Measurements from ENCODE around the gene C1orf198.

C1orf198 gene

GRCh38 chr1:230828421-230828820 lies 39.9 kb downstream of the C1orf198 start:
- DNase-seq = no peak

GRCh38 chr1:230827801-230828200 lies 40.5 kb downstream of the C1orf198 start:
- DNase-seq = no peak

- DNase-seq = peak; percentile 3
Observed at GRCh38 chr1:230827081-230827681, 41.1 kb downstream of the C1orf198 start.

GRCh38 chr1:230826166-230826875 lies 42.0 kb downstream of the C1orf198 start:
- DNase-seq = no peak

GRCh38 chr1:230825761-230826160 lies 42.6 kb downstream of the C1orf198 start:
- no peak for DNase-seq

- no peak for DNase-seq
Observed at GRCh38 chr1:230824919-230825721, 43.2 kb downstream of the C1orf198 start.

GRCh38 chr1:230824551-230824918 lies 43.8 kb downstream of the C1orf198 start:
- no peak for DNase-seq

- DNase-seq = no peak
Observed at GRCh38 chr1:230823931-230824381, 44.4 kb downstream of the C1orf198 start.

GRCh38 chr1:230823426-230823825 lies 44.9 kb downstream of the C1orf198 start:
- DNase-seq = no peak

- no peak for DNase-seq
Observed at GRCh38 chr1:230822092-230822581, 46.2 kb downstream of the C1orf198 start.

- DNase-seq = no peak
Observed at GRCh38 chr1:230821346-230821745, 47.0 kb downstream of the C1orf198 start.

GRCh38 chr1:230820568-230820967 lies 47.8 kb downstream of the C1orf198 start:
- DNase-seq = no peak

- DNase-seq = no peak
Observed at GRCh38 chr1:230819976-230820375, 48.3 kb downstream of the C1orf198 start.

GRCh38 chr1:230818901-230819300 lies 49.4 kb downstream of the C1orf198 start:
- no peak for DNase-seq

- no peak for DNase-seq
Observed at GRCh38 chr1:230818367-230818766, 50.0 kb downstream of the C1orf198 start.

- DNase-seq = no peak
Observed at GRCh38 chr1:230816018-230816417, 52.3 kb downstream of the C1orf198 start.

GRCh38 chr1:230814949-230815692 lies 53.2 kb downstream of the C1orf198 start:
- DNase-seq = no peak

- no peak for DNase-seq
Observed at GRCh38 chr1:230812568-230812967, 55.8 kb downstream of the C1orf198 start.

- DNase-seq = no peak
Observed at GRCh38 chr1:230809256-230809990, 58.9 kb downstream of the C1orf198 start.

- no peak for DNase-seq
Observed at GRCh38 chr1:230808281-230808872, 59.9 kb downstream of the C1orf198 start.

- DNase-seq = no peak
Observed at GRCh38 chr1:230807561-230808280, 60.6 kb downstream of the C1orf198 start.
